GM19240 (cell line): ENCODE results near the gene ARID3A.

Source experiments
- DNase-seq: peaks from one replicate; pipeline ENCODE4 v3.0.0; 2011; ENCODE audit warnings: low spot score; ENCODE audit not compliant: insufficient read length

ARID3A gene

GRCh38 chr19:929203-929890 lies 3.5 kb downstream of the ARID3A start:
- no peak for DNase-seq

- no peak for DNase-seq
Measured at GRCh38 chr19:929891-930258, 4.0 kb downstream of the ARID3A start.

GRCh38 chr19:931860-932647 lies 6.2 kb downstream of the ARID3A start:
- no peak for DNase-seq

GRCh38 chr19:932648-933552 lies 7.1 kb downstream of the ARID3A start:
- DNase-seq: peak; percentile 52

- DNase-seq: no peak
Measured at GRCh38 chr19:933553-933882, 7.7 kb downstream of the ARID3A start.

GRCh38 chr19:934197-934840 lies 8.5 kb downstream of the ARID3A start:
- no peak for DNase-seq

GRCh38 chr19:934865-935479 lies 9.1 kb downstream of the ARID3A start:
- DNase-seq: no peak

GRCh38 chr19:936175-936546 lies 10.3 kb downstream of the ARID3A start:
- no peak for DNase-seq

- DNase-seq: no peak
Measured at GRCh38 chr19:937259-937694, 11.4 kb downstream of the ARID3A start.

GRCh38 chr19:938233-938923 lies 12.5 kb downstream of the ARID3A start:
- DNase-seq: no peak

- DNase-seq: no peak
Measured at GRCh38 chr19:939439-939838, 13.6 kb downstream of the ARID3A start.

- DNase-seq: no peak
Measured at GRCh38 chr19:939922-940321, 14.1 kb downstream of the ARID3A start.

GRCh38 chr19:940591-941291 lies 14.9 kb downstream of the ARID3A start:
- no peak for DNase-seq

- no peak for DNase-seq
Measured at GRCh38 chr19:941292-942132, 15.7 kb downstream of the ARID3A start.

- no peak for DNase-seq
Measured at GRCh38 chr19:942133-942645, 16.4 kb downstream of the ARID3A start.

GRCh38 chr19:943551-944170 lies 17.8 kb downstream of the ARID3A start:
- no peak for DNase-seq

- DNase-seq: no peak
Measured at GRCh38 chr19:944171-944567, 18.3 kb downstream of the ARID3A start.

GRCh38 chr19:944663-945241 lies 18.9 kb downstream of the ARID3A start:
- DNase-seq: no peak
